H1 (cell line): ENCODE data around the gene DCTN1. TPM values are rescaled to one million over a fixed set of nuclear protein-coding genes. Genes with fewer than 3 reads are reported as not detected.
A peak's percentile ranks its signal among the peaks of the same experiment; 100 is the strongest.

Source experiments
- CTCF ChIA-PET: fragments of 300-600 bp; sonication (Branson Sonifier 250); formaldehyde crosslinking; loops from one replicate; lab custom pipeline; 2021; ENCODE audit not compliant: partially characterized antibody; lab: Charles Lee
- POLR2A ChIA-PET: fragments of 300-600 bp; sonication (Branson Sonifier 250); formaldehyde crosslinking; loops from one replicate; lab custom pipeline; 2021; ENCODE audit warnings: inconsistent platforms; ENCODE audit not compliant: partially characterized antibody; lab: Charles Lee
- DNase-seq, 2 experiments: peaks; one replicate each; pipeline versions ENCODE4 v3.0.0 to v3.0.0-alpha.2; 2010 to 2022; ENCODE audit warnings: low spot score in 2 of 2, low read depth in 1 of 2, mixed read lengths in 1 of 2
- FAIRE-seq: peaks from 2 replicates; lab custom pipeline; 2011; peaks lifted over from hg19 to GRCh38; lab: Jason Lieb, UNC
- H2AFZ ChIP-seq: 2 replicates; pipeline ENCODE4 v1.8.1; 2012; ENCODE audit warnings: low read length, inconsistent platforms
- H2AK5ac ChIP-seq: 2 replicates; pipeline ENCODE4 v1.6.1; 2013; ENCODE audit warnings: low read depth, low read length
- H2BK120ac ChIP-seq: replicated peaks from 2 replicates; pipeline ENCODE3; 2013; ENCODE audit warnings: low read depth, low read length, inconsistent platforms
- H2BK12ac ChIP-seq: 2 replicates; pipeline ENCODE4 v1.6.1; 2013; ENCODE audit warnings: low read depth, low read length
- H2BK15ac ChIP-seq: 2 replicates; pipeline ENCODE4 v1.6.1; 2013; ENCODE audit warnings: low read length
- H2BK20ac ChIP-seq: 2 replicates; pipeline ENCODE4 v1.6.1; 2013; ENCODE audit warnings: low read length
- H2BK5ac ChIP-seq: 2 replicates; pipeline ENCODE4 v1.6.1; 2013; ENCODE audit warnings: low read depth, low read length
- H3K14ac ChIP-seq: 2 replicates; pipeline ENCODE4 v1.6.1; 2013; ENCODE audit warnings: inconsistent platforms; ENCODE audit not compliant: insufficient read length
- H3K18ac ChIP-seq: 2 replicates; pipeline ENCODE4 v1.6.1; 2013; ENCODE audit warnings: low read length; ENCODE audit errors: extremely low read depth
- H3K23ac ChIP-seq: 2 replicates; pipeline ENCODE4 v1.6.1; 2013; ENCODE audit warnings: inconsistent platforms; ENCODE audit not compliant: insufficient read length
- H3K23me2 ChIP-seq: 2 replicates; pipeline ENCODE4 v1.6.1; 2013; ENCODE audit warnings: low read depth, low read length
- H3K27ac ChIP-seq: 2 replicates; pipeline ENCODE4 v1.6.1; 2011; ENCODE audit warnings: low read depth, low read length, inconsistent platforms
- H3K27me3 ChIP-seq, 4 experiments: replicated peaks in 1 of 4; 1 replicate in 1 of 4; 2 replicates in 3 of 4; pipeline versions ENCODE4 v1.6.1 to v1.8.1; 2011 to 2013; ENCODE audit warnings: low read length in 3 of 4, mild to moderate bottlenecking in 3 of 4, inconsistent platforms in 2 of 4, mixed read lengths in 2 of 4, moderate library complexity in 1 of 4; ENCODE audit not compliant: control insufficient read depth in 3 of 4, insufficient read depth in 3 of 4; ENCODE audit errors: extremely low read depth in 1 of 4
- H3K36me3 ChIP-seq, 4 experiments: 2 replicates each; pipeline versions ENCODE4 v1.6.1 to v1.8.1; 2011 to 2013; ENCODE audit warnings: mild to moderate bottlenecking in 4 of 4, low read length in 3 of 4, moderate library complexity in 2 of 4, control low read depth in 1 of 4, inconsistent platforms in 1 of 4; ENCODE audit not compliant: insufficient read depth in 4 of 4, control insufficient read depth in 2 of 4
- H3K4ac ChIP-seq: replicated peaks from 2 replicates; pipeline ENCODE3; 2013; ENCODE audit warnings: low read length, low read depth, mixed read lengths, inconsistent platforms; ENCODE audit not compliant: insufficient read length
- H3K4me1 ChIP-seq, 4 experiments: replicated peaks in 1 of 4; 1 replicate in 1 of 4; 2 replicates in 3 of 4; pipeline versions ENCODE4 v1.6.1 to v1.8.1; 2011 to 2013; ENCODE audit warnings: low read length in 3 of 4, inconsistent platforms in 2 of 4, mixed read lengths in 1 of 4; ENCODE audit not compliant: insufficient read depth in 4 of 4, control insufficient read depth in 3 of 4
- H3K4me2 ChIP-seq, 2 experiments: 2 replicates each; pipeline versions ENCODE4 v1.6.1 to v1.8.1; 2011 to 2013; ENCODE audit warnings: low read depth in 2 of 2, low read length in 2 of 2, control low read depth in 1 of 2, inconsistent platforms in 1 of 2, mild to moderate bottlenecking in 1 of 2; ENCODE audit not compliant: insufficient read depth in 1 of 2
- H3K4me3 ChIP-seq, 4 experiments: fragments of 200-600, 300-600 bp in 1 of 4; sonication (generic), shearing (Covaris generic), sonication (Bioruptor Twin) in 1 of 4; 2 replicates each; pipeline versions ENCODE4 v1.5.1 to v1.8.1; 2011 to 2016; ENCODE audit warnings: low read length in 4 of 4, low read depth in 3 of 4, control low read depth in 2 of 4, inconsistent platforms in 2 of 4, mild to moderate bottlenecking in 2 of 4, mixed read lengths in 1 of 4, moderate library complexity in 1 of 4; ENCODE audit not compliant: insufficient read depth in 2 of 4; ENCODE audit errors: extremely low read depth in 1 of 4
- H3K56ac ChIP-seq: replicated peaks from 2 replicates; pipeline ENCODE3; 2013; ENCODE audit warnings: low read depth, mild to moderate bottlenecking, mixed read lengths, low read length, inconsistent platforms; ENCODE audit not compliant: insufficient read length
- H3K79me1 ChIP-seq: 2 replicates; pipeline ENCODE4 v1.6.1; 2013; ENCODE audit warnings: low read depth, low read length, control low read depth
- H3K79me2 ChIP-seq, 2 experiments: 2 replicates each; pipeline versions ENCODE4 v1.6.1 to v1.8.1; 2012 to 2013; ENCODE audit warnings: low read length in 2 of 2, mild to moderate bottlenecking in 2 of 2, inconsistent platforms in 1 of 2; ENCODE audit not compliant: insufficient read depth in 2 of 2, control insufficient read depth in 1 of 2
- H3K9ac ChIP-seq, 4 experiments: replicated peaks in 1 of 4; 1 replicate in 1 of 4; 2 replicates in 3 of 4; pipeline versions ENCODE4 v1.6.1 to v1.8.1; 2011 to 2013; ENCODE audit warnings: low read depth in 3 of 4, low read length in 3 of 4, control low read depth in 2 of 4, mild to moderate bottlenecking in 2 of 4, moderate library complexity in 2 of 4, inconsistent platforms in 1 of 4; ENCODE audit errors: extremely low read depth in 1 of 4
- H3K9me3 ChIP-seq, 2 experiments: 2 replicates each; pipeline versions ENCODE4 v1.6.1 to v1.8.1; 2012 to 2013; ENCODE audit warnings: mild to moderate bottlenecking in 2 of 2, moderate library complexity in 2 of 2, control low read depth in 1 of 2, inconsistent platforms in 1 of 2, low read depth in 1 of 2, low read length in 1 of 2, mixed read lengths in 1 of 2; ENCODE audit not compliant: insufficient read depth in 2 of 2
- H4K20me1 ChIP-seq, 2 experiments: replicated peaks in 1 of 2; 2 replicates each; pipeline versions ENCODE3 to v1.8.1; 2011 to 2013; ENCODE audit warnings: inconsistent platforms in 2 of 2, low read length in 2 of 2, mild to moderate bottlenecking in 1 of 2; ENCODE audit not compliant: insufficient read depth in 2 of 2, control insufficient read depth in 1 of 2
- H4K5ac ChIP-seq: 2 replicates; pipeline ENCODE4 v1.6.1; 2013; ENCODE audit warnings: low read length, low read depth, mixed read lengths, inconsistent platforms; ENCODE audit not compliant: insufficient read length
- H4K8ac ChIP-seq: 2 replicates; pipeline ENCODE4 v1.8.0; 2013; ENCODE audit warnings: mild to moderate bottlenecking, moderate library complexity, low read length, inconsistent platforms; ENCODE audit not compliant: insufficient read depth; ENCODE audit errors: extremely low read depth
- H4K91ac ChIP-seq: replicated peaks from 2 replicates; pipeline ENCODE3; 2013; ENCODE audit warnings: low read length, mixed read lengths, inconsistent platforms; ENCODE audit not compliant: insufficient read length
- GTF2F1 ChIP-seq: IDR thresholded peaks from 2 replicates; pipeline ENCODE4 v1.6.1; 2012; ENCODE audit warnings: low read depth, low read length, improper control_type of control experiment, borderline replicate concordance
- POLR2A ChIP-seq, 2 experiments: IDR thresholded peaks; 1 replicate in 1 of 2; 2 replicates in 1 of 2; pipeline ENCODE4 v1.6.1; 2011; ENCODE audit warnings: low read depth in 2 of 2, low read length in 2 of 2, mild to moderate bottlenecking in 2 of 2; ENCODE audit errors: control extremely low read depth in 1 of 2
- POLR2AphosphoS5 ChIP-seq: IDR thresholded peaks from 2 replicates; pipeline ENCODE4 v1.6.1; 2011; ENCODE audit warnings: low read depth, low read length
- SIX5 ChIP-seq: IDR thresholded peaks from 2 replicates; pipeline ENCODE4 v1.6.1; 2011; ENCODE audit warnings: mild to moderate bottlenecking, low read depth, low read length
- WGBS, 2 experiments: shearing (Covaris generic) in 1 of 2; methylation state at CpG; one replicate each; pipeline versions ENCODE4 v1.1.6 to v1.1.7; 2013 to 2015; ENCODE audit warnings: low lambda C conversion rate in 2 of 2, mixed read lengths in 2 of 2, inconsistent platforms in 1 of 2, low coverage in 1 of 2, missing lambda C conversion rate in 1 of 2; ENCODE audit not compliant: insufficient replicate concordance in 2 of 2, insufficient coverage in 1 of 2, insufficient read length in 1 of 2; ENCODE audit errors: extremely low coverage in 1 of 2, missing lambda C conversion rate in 1 of 2; 5-methylcytosine and 5-hydroxymethylcytosine counted together
- polyA plus RNA-seq, 7 experiments: library from polyadenylated mRNA; depleted of rRNA in 3 of 7; stranded (reverse) in 5 of 7; unstranded in 2 of 7; fragments of >200 nt in 5 of 7; fragments of 200-250 nt in 2 of 7; gene quantifications; 1 replicate in 5 of 7; 2 replicates in 1 of 7; 4 replicates in 1 of 7; pipeline versions ENCODE4 v1.2.1 to v1.2.3, GENCODE V29; 2011 to 2013; ENCODE audit warnings: missing spikeins in 2 of 7, mixed read lengths in 2 of 7
- total RNA-seq: library from RNA; stranded (reverse); fragmentation: NEBNext Ultra II Directional; extraction: Animal tissue kit (Norgen Biotek cat#: 25700); gene quantifications from 2 replicates; pipeline ENCODE4 v1.2.1, GENCODE V29; 2021

Gene DCTN1
- total and polyA plus RNA-seq, 2 of the 8 experiments (the other 6 are each of a cell fraction or from before 2014, with no cell fraction given), result 105 to 162 TPM

GRCh38 chr2:74425523-74425922 lies 45.4 kb upstream of the DCTN1 start:
- Histone ChIP-seq H2BK12ac (no peak overlapping the region), H3K18ac (no peak overlapping the region), H2AK5ac (no peak overlapping the region), H4K8ac (no peak overlapping the region), H3K79me1 (peaks cover 4% of the 10 kb centered on the region; the same call in 1 of the 2 replicates), H3K36me3 (peaks cover 13 to 60% (median 44%) of the 10 kb centered on the region in 4 experiments; a peak in 7 of 8 replicates), H3K4me3 (no peak overlapping the region), H3K4ac (no peak overlapping the region), H3K79me2 (no peaks in the 10 kb centered on the region), H4K20me1 (peaks cover 4 to 18% of the 10 kb centered on the region in 2 experiments), H2BK5ac (no peak overlapping the region), H3K27me3 (0 out of 7 replicates have a peak, but pooled peaks cover 0 to 2% (median 0%) of the 10 kb centered on the region in 4 experiments)
- no peak for DNase-seq
- TF ChIP-seq POLR2A (IDR thresholded peaks at IDR 0.05; ENCODE audit: control extremely low read depth in 1 of 2, low read depth in 2 of 2, low read length in 2 of 2), result peak in 1 of 2 experiments; percentile 48; a peak in 1 of 3 replicates
- no peak for TF ChIP-seq SIX5
- TF ChIP-seq GTF2F1, result no peak
- peak; percentile 43 for TF ChIP-seq POLR2AphosphoS5
- TF ChIP-seq, all 59 proteins: peak for 2
- no peak overlapping the region for H2BK120ac ChIP-seq
- no peak overlapping the region for H4K5ac ChIP-seq
- H3K9me3 ChIP-seq, result no peaks in the 10 kb centered on the region
- no peak overlapping the region for H2BK15ac ChIP-seq
- peaks cover 0 to 5% (median 3%) of the 10 kb centered on the region in 4 experiments; a peak in 3 of 7 replicates for H3K4me1 ChIP-seq
- 89% methylated on average over 7 of the region's 7 CpGs; no CpG with 5 or more reads in 1 of the 2 experiments for WGBS, 2 experiments
- no peak overlapping the region for H3K4me2 ChIP-seq
- H3K23ac ChIP-seq, result no peak overlapping the region
- H2AFZ ChIP-seq, result no peak overlapping the region
- H3K9ac ChIP-seq, result no peak overlapping the region
- ChIA-PET CTCF (interaction anchor here (0.6 to 0.9 kb wide), 3 partner anchors 13 to 47 kb away, joined by 3 read pairs; partner anchors contain the start of gene MRPL53), POLR2A (interaction anchor here (0.6 to 5.5 kb wide), 6 partner anchors 11 to 78 kb away, joined by 3 to 42 read pairs (median 6); partner anchors contain the start of gene MRPL53)
- no peak overlapping the region for H3K56ac ChIP-seq
- H3K27ac ChIP-seq, result no peak overlapping the region
- H3K14ac ChIP-seq, result no peak overlapping the region
- no peak overlapping the region for H2BK20ac ChIP-seq
- FAIRE-seq, result no peak
- peaks cover 10% of the 10 kb centered on the region for H3K23me2 ChIP-seq
- no peak overlapping the region for H4K91ac ChIP-seq
